Right lobe of liver (tissue), 4 donors: ENCODE data around the gene IL19.

Experiments used
- POLR2A ChIP-seq: fragments of 450-650 bp; IDR thresholded peaks from one replicate; pipeline ENCODE4 v1.6.1; 2017; ENCODE audit warnings: antibody characterized with exemption, mild to moderate bottlenecking
- TF ChIP-seq, protein P1 (sequence below), 4 donors: fragments of 200-600 bp in 3 of 4; fragments of 450-650 bp in 1 of 4; IDR thresholded peaks; one replicate each; pipeline versions ENCODE4 v1.5.1 to v1.8.0; 2016 to 2022; ENCODE audit warnings: antibody characterized with exemption in 4 of 4, mild to moderate bottlenecking in 2 of 4
- donor health status: DM: no; HTN: no; CAD: no.
- donor health status: DM: no; HTN: no; CAD: no.
- donor health status: DM: no; HTN: yes; CAD: no.

DNA sequence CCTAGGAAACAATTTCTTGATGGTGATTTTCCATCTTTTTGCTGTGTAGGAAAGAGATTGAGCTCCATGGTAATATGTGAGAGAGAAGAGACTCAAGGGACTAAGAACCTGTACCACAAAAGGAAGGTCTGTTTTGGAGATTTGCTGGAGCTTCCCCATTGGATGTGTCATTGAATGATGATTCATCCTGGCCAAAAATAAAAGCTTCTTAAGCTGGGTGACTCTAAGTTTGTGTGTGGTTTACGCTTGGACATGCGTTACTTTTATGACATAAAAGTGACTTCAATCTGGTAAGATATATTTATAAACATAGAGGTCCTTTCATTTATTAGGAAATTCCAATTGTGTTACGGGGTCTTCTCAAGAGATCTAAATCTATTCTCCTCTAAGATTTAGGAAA, 17.4 kb upstream of the IL19 start:
- no peak for TF ChIP-seq POLR2A
- TF ChIP-seq, protein P1, sequence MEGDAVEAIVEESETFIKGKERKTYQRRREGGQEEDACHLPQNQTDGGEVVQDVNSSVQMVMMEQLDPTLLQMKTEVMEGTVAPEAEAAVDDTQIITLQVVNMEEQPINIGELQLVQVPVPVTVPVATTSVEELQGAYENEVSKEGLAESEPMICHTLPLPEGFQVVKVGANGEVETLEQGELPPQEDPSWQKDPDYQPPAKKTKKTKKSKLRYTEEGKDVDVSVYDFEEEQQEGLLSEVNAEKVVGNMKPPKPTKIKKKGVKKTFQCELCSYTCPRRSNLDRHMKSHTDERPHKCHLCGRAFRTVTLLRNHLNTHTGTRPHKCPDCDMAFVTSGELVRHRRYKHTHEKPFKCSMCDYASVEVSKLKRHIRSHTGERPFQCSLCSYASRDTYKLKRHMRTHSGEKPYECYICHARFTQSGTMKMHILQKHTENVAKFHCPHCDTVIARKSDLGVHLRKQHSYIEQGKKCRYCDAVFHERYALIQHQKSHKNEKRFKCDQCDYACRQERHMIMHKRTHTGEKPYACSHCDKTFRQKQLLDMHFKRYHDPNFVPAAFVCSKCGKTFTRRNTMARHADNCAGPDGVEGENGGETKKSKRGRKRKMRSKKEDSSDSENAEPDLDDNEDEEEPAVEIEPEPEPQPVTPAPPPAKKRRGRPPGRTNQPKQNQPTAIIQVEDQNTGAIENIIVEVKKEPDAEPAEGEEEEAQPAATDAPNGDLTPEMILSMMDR (IDR thresholded peaks at IDR 0.05): no peak
